Fibroblast of the aortic adventitia (primary cell): ENCODE measurements around the gene OR52E5. TPM values are rescaled to one million over a fixed set of nuclear protein-coding genes. Genes with fewer than 3 reads are reported as not detected.

Source experiments
- DNase-seq: peaks from one replicate; pipeline ENCODE4 v3.0.0-alpha.2; 2010; ENCODE audit warnings: low read depth
- H3K4me3 ChIP-seq: 2 replicates; pipeline ENCODE4 v1.5.1; 2011; ENCODE audit warnings: low read depth, mild to moderate bottlenecking, control low read depth, low read length, moderate library complexity
- CTCF ChIP-seq: IDR thresholded peaks from 2 replicates; pipeline ENCODE4 v1.5.1; 2011; ENCODE audit warnings: mild to moderate bottlenecking, low read length, control low read depth, inconsistent platforms; ENCODE audit not compliant: insufficient read depth
- total RNA-seq: library from RNA; depleted of rRNA; stranded (reverse); fragments of >200 nt; gene quantifications from 2 replicates; pipeline ENCODE4 v1.2.3, GENCODE V29; 2012; ENCODE audit warnings: low replicate concordance

The OR52E5 gene
- total RNA-seq, 1 donor, result not detected

- no peak within 1 kb of the TSS for H3K4me3 ChIP-seq
- no peak for DNase-seq
- no peak for TF ChIP-seq CTCF
Measured at GRCh38 chr11:5941951-5942350, 48.9 kb downstream of the OR52E5 start, which contains the start of gene OR56A3. Gene OR56A3 (plus strand): TSS chr11:5942251. CDS start chr11:5947347, 5,096 bp downstream.

Other genes with a start within 250 kb of the OR52E5 start
- 32.5 and 38.5 TPM in 2 replicates for gene TRIM5, start 208.1 kb upstream of the OR52E5 start, total RNA-seq
- 73.8 and 93.1 TPM in 2 replicates for gene TRIM22, start 203.4 kb upstream of the OR52E5 start, total RNA-seq
- gene OR56B1, start 156.8 kb upstream of the OR52E5 start, total RNA-seq, result not detected in 2 replicates
- gene OR52N4, start 139.0 kb upstream of the OR52E5 start, total RNA-seq, result not detected in 2 replicates
- gene OR52N5, start 109.9 kb upstream of the OR52E5 start, total RNA-seq, result under 0.01 TPM in 1 of 2 replicates, not detected in the other
- not detected in 2 replicates for gene OR52N1, start 101.9 kb upstream of the OR52E5 start, total RNA-seq
- not detected in 2 replicates for gene OR52N2, start 84.3 kb upstream of the OR52E5 start, total RNA-seq
- gene OR52E6, start 51.3 kb upstream of the OR52E5 start, total RNA-seq, result not detected in 2 replicates
- not detected in 2 replicates for gene OR52E8, start 35.5 kb upstream of the OR52E5 start, total RNA-seq
- not detected in 2 replicates for gene OR52E4, start 12.6 kb upstream of the OR52E5 start, total RNA-seq
- not detected in 2 replicates for gene OR56A3, start 49.0 kb downstream of the OR52E5 start, total RNA-seq
- not detected in 2 replicates for gene OR56A5, start 75.3 kb downstream of the OR52E5 start, total RNA-seq
- gene OR52L1, start 93.8 kb downstream of the OR52E5 start, total RNA-seq, result not detected in 2 replicates
- not detected in 2 replicates for gene OR56A4, start 113.7 kb downstream of the OR52E5 start, total RNA-seq
- gene OR56A1, start 137.6 kb downstream of the OR52E5 start, total RNA-seq, result under 0.01 TPM in 1 of 2 replicates, not detected in the other
- 0.57 TPM in 1 of 2 replicates, not detected in the other for gene OR56B4, start 214.5 kb downstream of the OR52E5 start, total RNA-seq